ENCODE measurements around the gene P2RX3.

P2RX3 gene

DNA sequence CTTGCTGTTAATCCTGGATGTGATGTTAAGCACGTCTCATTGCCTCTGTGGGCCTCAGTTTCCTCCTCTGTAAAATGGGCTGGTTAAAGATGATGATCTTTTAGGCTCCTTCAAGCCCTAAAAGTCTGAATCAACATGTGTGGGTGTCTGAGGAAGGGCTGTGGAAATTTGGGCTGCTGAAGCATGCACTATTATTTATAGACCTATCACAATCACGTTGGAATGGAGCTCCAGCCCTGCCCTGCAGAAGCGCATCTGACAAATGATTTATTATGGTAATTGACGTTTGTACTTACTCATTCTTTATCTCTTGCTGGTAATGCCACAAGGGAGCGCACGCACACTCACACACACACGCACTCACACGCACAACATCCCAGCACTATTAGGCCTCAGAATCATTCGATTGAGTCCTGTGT lies 20.4 kb downstream of the P2RX3 start:
- Histone ChIP-seq H3K79me1 (ENCODE audit: low read length) (no peaks in the 10 kb centered on the region), H2BK12ac (ENCODE audit: low read length) (no peak overlapping the region), H2BK120ac (ENCODE audit: insufficient read depth, low read length, poor library complexity) (no peak overlapping the region), H2BK5ac (ENCODE audit: low read depth, low read length, poor library complexity) (no peak overlapping the region), H3K27me3 (ENCODE audit: insufficient read depth, low read length) (no peaks in the 10 kb centered on the region), H3K14ac (ENCODE audit: low read length) (no peak overlapping the region), H3K4me1 (ENCODE audit: control insufficient read depth in 1 of 2, insufficient read depth in 2 of 2, low read length in 2 of 2) (no peaks in the 10 kb centered on the region), H3K18ac (ENCODE audit: low read length) (no peak overlapping the region), H3K9ac (ENCODE audit: low read length) (no peak overlapping the region), H3K4me3 (ENCODE audit: low read depth, low read length) (no peak overlapping the region), H4K8ac (ENCODE audit: low read depth, low read length) (no peak overlapping the region), H4K12ac (ENCODE audit: low read depth, low read length) (no peak overlapping the region), H3K79me2 (ENCODE audit: control insufficient read depth, insufficient read depth, low read length, poor library complexity) (no peaks in the 10 kb centered on the region), H4K91ac (ENCODE audit: low read depth, low read length) (no peak overlapping the region), H2AK5ac (ENCODE audit: low read length) (no peak overlapping the region), H3K9me3 (ENCODE audit: insufficient read depth, low read depth, low read length) (no peaks in the 10 kb centered on the region), H3K23ac (ENCODE audit: low read length) (no peak overlapping the region), H2AFZ (ENCODE audit: insufficient read depth, low read length, poor library complexity) (no peak overlapping the region), H3K4ac (ENCODE audit: low read depth, low read length) (no peak overlapping the region), H3K36me3 (ENCODE audit: control insufficient read depth in 1 of 2, insufficient read depth in 2 of 2, low read length in 2 of 2) (no peaks in the 10 kb centered on the region), H3K27ac (ENCODE audit: low read depth, low read length) (no peak overlapping the region), H3K4me2 (ENCODE audit: low read length) (no peak overlapping the region)
- WGBS (ENCODE audit: extremely low coverage, insufficient coverage, insufficient read length) = no CpG with 5 or more reads among the region's 9 CpGs
- DNase-seq = no peak

DNA sequence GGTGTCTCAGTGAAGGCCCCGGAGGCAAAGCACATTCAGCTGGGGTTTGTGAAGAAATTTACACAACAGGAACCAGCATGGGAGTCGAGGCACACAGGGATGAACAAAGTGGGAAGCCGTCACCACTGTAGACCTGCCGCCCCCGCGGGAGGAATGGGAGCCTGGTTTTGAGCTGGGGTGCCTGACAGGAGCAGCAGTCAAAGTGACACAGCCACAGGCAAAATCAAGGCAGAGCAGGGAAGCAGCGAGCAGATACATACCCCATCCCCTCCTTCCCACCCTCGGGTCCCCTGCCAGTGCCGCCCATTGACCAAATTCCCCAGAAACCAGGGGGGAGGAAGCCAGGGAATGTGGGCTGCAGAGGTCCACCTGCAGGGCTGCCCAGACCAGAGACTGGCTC lies 20.8 kb downstream of the P2RX3 start:
- DNase-seq = no peak
- no peak overlapping the region for H4K8ac ChIP-seq (ENCODE audit: low read depth, low read length)
- no peak overlapping the region for H2AK5ac ChIP-seq (ENCODE audit: low read length)
- H2AFZ ChIP-seq (ENCODE audit: insufficient read depth, low read length, poor library complexity) = no peak overlapping the region
- no peaks in the 10 kb centered on the region for H3K9me3 ChIP-seq (ENCODE audit: insufficient read depth, low read depth, low read length)
- H2BK120ac ChIP-seq (ENCODE audit: insufficient read depth, low read length, poor library complexity) = no peak overlapping the region
- no peaks in the 10 kb centered on the region for H3K36me3 ChIP-seq (ENCODE audit: control insufficient read depth in 1 of 2, insufficient read depth in 2 of 2, low read length in 2 of 2)
- no peaks in the 10 kb centered on the region for H3K4me1 ChIP-seq (ENCODE audit: control insufficient read depth in 1 of 2, insufficient read depth in 2 of 2, low read length in 2 of 2)
- H3K79me2 ChIP-seq (ENCODE audit: control insufficient read depth, insufficient read depth, low read length, poor library complexity) = no peaks in the 10 kb centered on the region
- no peak overlapping the region for H4K91ac ChIP-seq (ENCODE audit: low read depth, low read length)
- no peak overlapping the region for H3K9ac ChIP-seq (ENCODE audit: low read length)
- WGBS (ENCODE audit: extremely low coverage, insufficient coverage, insufficient read length) = no CpG with 5 or more reads among the region's 9 CpGs
- H3K79me1 ChIP-seq (ENCODE audit: low read length) = no peaks in the 10 kb centered on the region
- no peaks in the 10 kb centered on the region for H3K27me3 ChIP-seq (ENCODE audit: insufficient read depth, low read length)
- no peak overlapping the region for H2BK12ac ChIP-seq (ENCODE audit: low read length)
- no peak overlapping the region for H3K27ac ChIP-seq (ENCODE audit: low read depth, low read length)
- H3K14ac ChIP-seq (ENCODE audit: low read length) = no peak overlapping the region
- H3K4ac ChIP-seq (ENCODE audit: low read depth, low read length) = no peak overlapping the region
- H2BK5ac ChIP-seq (ENCODE audit: low read depth, low read length, poor library complexity) = no peak overlapping the region
- no peak overlapping the region for H4K12ac ChIP-seq (ENCODE audit: low read depth, low read length)
- H3K18ac ChIP-seq (ENCODE audit: low read length) = no peak overlapping the region
- no peak overlapping the region for H3K4me2 ChIP-seq (ENCODE audit: low read length)
- no peak overlapping the region for H3K4me3 ChIP-seq (ENCODE audit: low read depth, low read length)
- H3K23ac ChIP-seq (ENCODE audit: low read length) = no peak overlapping the region

DNA sequence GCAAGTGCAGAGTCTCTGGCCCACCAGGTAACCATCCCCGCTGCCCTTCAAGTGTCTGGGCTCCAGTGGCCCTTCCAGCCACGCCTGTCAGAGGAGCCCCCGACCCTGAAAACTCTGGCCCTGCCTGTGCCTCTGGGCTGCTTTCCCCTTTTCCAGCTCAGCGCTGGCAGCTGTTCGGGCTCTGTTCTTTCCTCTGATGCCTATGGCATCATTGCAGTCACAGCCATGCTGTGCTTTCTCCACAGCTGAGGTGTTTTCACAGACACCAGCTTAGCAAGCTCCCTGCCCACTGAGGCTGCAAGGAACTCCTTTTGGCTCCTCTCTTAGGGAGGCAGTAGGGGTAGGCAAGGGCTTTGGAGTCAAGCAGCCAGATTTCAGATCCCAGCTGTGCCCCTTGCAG lies 21.2 kb downstream of the P2RX3 start:
- Histone ChIP-seq H2AK5ac (ENCODE audit: low read length) (no peak overlapping the region), H3K36me3 (ENCODE audit: control insufficient read depth in 1 of 2, insufficient read depth in 2 of 2, low read length in 2 of 2) (no peaks in the 10 kb centered on the region), H3K27ac (ENCODE audit: low read depth, low read length) (no peak overlapping the region), H3K9me3 (ENCODE audit: insufficient read depth, low read depth, low read length) (no peaks in the 10 kb centered on the region), H2BK12ac (ENCODE audit: low read length) (no peak overlapping the region), H3K4ac (ENCODE audit: low read depth, low read length) (no peak overlapping the region), H3K79me1 (ENCODE audit: low read length) (no peaks in the 10 kb centered on the region), H2BK120ac (ENCODE audit: insufficient read depth, low read length, poor library complexity) (no peak overlapping the region), H3K18ac (ENCODE audit: low read length) (no peak overlapping the region), H3K4me2 (ENCODE audit: low read length) (no peak overlapping the region), H4K8ac (ENCODE audit: low read depth, low read length) (no peak overlapping the region), H4K91ac (ENCODE audit: low read depth, low read length) (no peak overlapping the region), H2BK5ac (ENCODE audit: low read depth, low read length, poor library complexity) (no peak overlapping the region), H4K12ac (ENCODE audit: low read depth, low read length) (no peak overlapping the region), H2AFZ (ENCODE audit: insufficient read depth, low read length, poor library complexity) (no peak overlapping the region), H3K14ac (ENCODE audit: low read length) (no peak overlapping the region), H3K27me3 (ENCODE audit: insufficient read depth, low read length) (no peaks in the 10 kb centered on the region), H3K4me1 (ENCODE audit: control insufficient read depth in 1 of 2, insufficient read depth in 2 of 2, low read length in 2 of 2) (no peaks in the 10 kb centered on the region), H3K4me3 (ENCODE audit: low read depth, low read length) (no peak overlapping the region), H3K23ac (ENCODE audit: low read length) (no peak overlapping the region), H3K79me2 (ENCODE audit: control insufficient read depth, insufficient read depth, low read length, poor library complexity) (no peaks in the 10 kb centered on the region), H3K9ac (ENCODE audit: low read length) (no peak overlapping the region)
- no peak for DNase-seq
- no CpG with 5 or more reads among the region's 5 CpGs for WGBS (ENCODE audit: extremely low coverage, insufficient coverage, insufficient read length)

DNA sequence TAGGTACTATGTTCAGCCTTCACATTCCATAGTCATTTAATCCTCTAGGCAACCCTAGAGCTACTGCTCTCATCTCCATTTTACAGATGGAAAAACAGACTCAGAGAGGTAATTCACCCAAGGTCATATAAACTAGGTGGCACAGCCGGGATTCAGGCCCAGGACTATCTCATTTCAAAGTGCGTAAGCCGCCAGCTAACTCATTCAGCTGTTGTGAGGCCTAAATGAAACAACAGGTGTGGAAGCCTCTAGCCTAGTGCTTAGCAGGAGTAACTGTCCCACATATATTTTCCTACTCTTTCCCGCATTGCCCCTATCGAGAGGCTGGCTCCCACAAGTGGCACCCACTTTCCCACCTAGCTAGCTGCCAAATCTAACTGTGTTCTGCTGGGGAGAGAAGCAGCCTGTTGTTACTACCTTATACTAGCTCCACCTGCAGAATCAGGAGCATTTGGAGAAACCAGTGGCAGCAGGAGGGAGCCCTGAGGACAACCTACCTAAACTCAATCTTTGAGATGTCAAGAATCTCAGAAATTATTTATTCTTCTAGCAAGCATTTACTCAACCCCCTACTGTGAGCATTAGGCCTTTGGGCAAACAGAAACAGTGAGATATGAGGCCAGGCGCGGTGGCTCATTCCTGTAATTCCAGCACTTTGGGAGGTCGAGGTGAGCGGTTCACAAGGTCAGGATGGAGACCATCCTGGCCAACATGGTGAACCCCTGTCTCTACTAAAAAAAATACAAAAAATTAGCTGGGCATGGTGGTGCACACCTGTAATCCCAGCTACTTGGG lies 21.9 kb downstream of the P2RX3 start:
- Histone ChIP-seq H3K4me1 (ENCODE audit: control insufficient read depth in 1 of 2, insufficient read depth in 2 of 2, low read length in 2 of 2) (no peaks in the 10 kb centered on the region), H2BK5ac (ENCODE audit: low read depth, low read length, poor library complexity) (no peak overlapping the region)
- WGBS (ENCODE audit: extremely low coverage, insufficient coverage, insufficient read length) = no CpG with 5 or more reads among the region's 9 CpGs

More for the DNA sequence above, 21.9 kb downstream of the P2RX3 start:
- Histone ChIP-seq H3K4ac (ENCODE audit: low read depth, low read length) (no peak overlapping the region), H3K4me3 (ENCODE audit: low read depth, low read length) (no peak overlapping the region), H3K18ac (ENCODE audit: low read length) (no peak overlapping the region), H2AFZ (ENCODE audit: insufficient read depth, low read length, poor library complexity) (no peak overlapping the region), H3K27me3 (ENCODE audit: insufficient read depth, low read length) (no peaks in the 10 kb centered on the region), H3K36me3 (ENCODE audit: control insufficient read depth in 1 of 2, insufficient read depth in 2 of 2, low read length in 2 of 2) (no peaks in the 10 kb centered on the region), H3K9me3 (ENCODE audit: insufficient read depth, low read depth, low read length) (no peaks in the 10 kb centered on the region), H3K9ac (ENCODE audit: low read length) (no peak overlapping the region), H4K12ac (ENCODE audit: low read depth, low read length) (no peak overlapping the region), H3K79me2 (ENCODE audit: control insufficient read depth, insufficient read depth, low read length, poor library complexity) (no peaks in the 10 kb centered on the region), H3K27ac (ENCODE audit: low read depth, low read length) (no peak overlapping the region), H4K8ac (ENCODE audit: low read depth, low read length) (no peak overlapping the region), H2BK12ac (ENCODE audit: low read length) (no peak overlapping the region), H3K23ac (ENCODE audit: low read length) (no peak overlapping the region), H4K91ac (ENCODE audit: low read depth, low read length) (no peak overlapping the region), H2AK5ac (ENCODE audit: low read length) (no peak overlapping the region), H3K79me1 (ENCODE audit: low read length) (no peaks in the 10 kb centered on the region), H2BK120ac (ENCODE audit: insufficient read depth, low read length, poor library complexity) (no peak overlapping the region), H3K14ac (ENCODE audit: low read length) (no peak overlapping the region), H3K4me2 (ENCODE audit: low read length) (no peak overlapping the region)
- no peak for DNase-seq
